GM18502 (cell line): ENCODE measurements around the gene COG1.

ENCODE experiments used
- ATAC-seq: cut with Tn5 transposase; IDR thresholded peaks from one replicate; pipeline ENCODE4 v1.9.1; 2021; ENCODE audit warnings: mild to moderate bottlenecking; ENCODE audit not compliant: unreplicated experiment, poor library complexity

COG1 gene

DNA sequence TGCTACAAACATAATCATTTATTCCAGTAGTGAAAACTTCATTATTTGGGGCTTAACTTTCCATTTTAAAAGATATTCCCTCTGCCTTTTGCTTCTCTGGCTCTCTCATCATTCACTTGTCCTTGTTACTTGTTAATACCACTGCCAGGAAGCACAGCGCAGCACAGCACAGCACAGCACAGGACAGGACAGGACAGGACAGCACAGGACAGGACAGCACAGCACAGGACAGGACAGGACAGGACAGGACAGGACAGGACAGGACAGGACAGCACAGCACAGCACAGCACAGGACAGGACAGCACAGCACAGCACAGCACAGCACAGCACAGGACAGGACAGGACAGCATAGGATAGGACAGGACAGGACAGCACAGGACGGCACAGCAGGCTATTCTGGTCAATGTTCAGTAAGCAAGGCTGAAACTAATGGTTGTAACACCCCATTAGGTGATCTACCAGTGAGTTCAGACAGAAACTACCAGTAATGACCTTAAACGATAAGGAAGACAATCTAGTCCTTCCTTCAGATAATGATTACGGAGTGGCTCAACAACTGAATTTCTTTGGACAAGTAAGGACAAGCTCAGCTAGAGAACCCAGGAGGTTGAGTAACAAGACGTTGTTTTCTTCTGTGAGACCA lies 31.9 kb downstream of the COG1 start:
- ATAC-seq, result no peak

DNA sequence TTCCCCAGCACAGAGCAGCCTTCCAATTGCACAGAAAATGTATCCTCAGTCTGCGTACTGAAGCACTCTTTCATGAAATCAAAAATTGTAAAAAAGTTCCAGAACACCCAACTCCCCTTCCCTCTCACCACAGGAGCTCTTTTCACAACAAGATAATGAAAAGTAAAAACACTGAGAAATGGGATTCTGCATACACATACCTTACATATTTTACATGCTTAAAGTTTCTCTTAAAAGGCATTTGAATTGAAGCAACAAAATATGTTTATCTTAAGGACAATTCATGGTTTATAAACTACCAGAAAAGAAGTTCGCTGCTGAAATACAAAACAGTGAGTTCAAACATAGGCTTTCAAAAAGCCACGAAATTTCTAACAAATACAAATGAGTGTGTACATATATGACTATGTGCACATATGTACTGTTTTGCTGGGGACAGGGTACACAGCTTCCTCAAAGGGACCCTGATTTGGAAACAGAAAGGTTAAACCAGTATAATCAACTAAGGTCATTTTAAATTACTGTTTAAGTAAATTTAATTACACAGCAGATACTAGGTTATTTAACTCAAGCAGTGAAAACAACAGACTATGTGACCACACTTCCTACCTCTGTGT lies 33.8 kb downstream of the COG1 start:
- no peak for ATAC-seq

DNA sequence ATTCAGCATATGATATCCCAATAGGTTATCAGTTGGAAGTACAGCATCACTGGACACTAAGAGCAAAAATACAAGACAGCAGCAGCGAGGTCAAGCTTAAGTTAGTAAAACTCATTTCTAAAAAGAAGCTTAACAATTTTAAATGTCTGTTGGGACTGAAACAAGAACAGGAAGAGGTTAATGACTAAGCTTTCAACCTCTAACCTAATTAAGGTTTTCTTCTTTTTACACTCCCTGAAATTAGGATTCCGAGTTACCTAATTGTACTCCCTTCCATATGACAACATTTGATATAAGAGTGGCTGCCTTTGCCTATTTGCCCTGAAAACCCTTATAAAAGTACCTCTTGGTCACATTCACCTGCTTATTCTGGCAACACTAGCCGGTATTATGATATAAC lies 34.5 kb downstream of the COG1 start:
- ATAC-seq, result no peak

DNA sequence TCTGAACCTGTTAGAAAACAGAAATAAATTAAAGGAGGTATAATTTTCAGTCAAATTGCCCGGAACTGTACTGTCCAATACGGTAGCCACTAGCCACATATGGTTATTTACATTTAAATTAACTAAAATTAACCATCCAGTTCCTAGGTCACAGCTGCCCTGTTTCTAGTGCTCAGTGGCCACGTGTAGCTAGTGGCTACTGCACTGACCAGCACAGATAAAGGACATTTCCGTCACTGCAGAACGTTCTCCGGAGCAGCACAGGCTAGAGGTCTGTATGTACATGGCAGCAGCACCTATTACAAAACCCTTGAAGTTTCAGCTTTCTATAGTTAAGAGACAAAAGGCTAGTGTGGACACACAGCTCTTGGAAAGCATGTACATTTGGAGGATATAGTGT lies 35.1 kb downstream of the COG1 start:
- ATAC-seq, result no peak

DNA sequence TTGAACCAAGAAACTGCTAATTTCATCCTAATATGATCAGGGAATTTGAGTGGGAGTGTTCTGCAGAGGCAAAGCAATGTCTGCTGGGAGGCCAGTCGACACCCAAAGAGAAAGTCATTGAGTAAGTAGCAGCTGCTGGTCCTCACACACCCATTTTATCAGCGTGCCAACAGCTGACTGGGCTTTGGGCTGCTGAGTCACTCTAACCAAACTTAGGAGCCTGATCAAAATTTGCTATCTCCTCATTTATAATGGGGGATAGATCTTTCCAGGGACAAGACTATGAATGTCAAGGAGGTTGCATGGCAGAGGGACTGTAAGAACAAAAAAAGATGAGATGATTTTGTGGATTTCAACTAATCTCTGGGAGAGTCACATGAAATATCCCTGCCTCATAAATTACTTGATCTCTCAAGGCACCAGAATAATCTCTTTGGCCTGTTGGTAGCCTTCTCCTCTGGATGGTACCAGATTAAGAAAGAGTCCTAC lies 35.9 kb downstream of the COG1 start:
- peak; percentile 38 for ATAC-seq

DNA sequence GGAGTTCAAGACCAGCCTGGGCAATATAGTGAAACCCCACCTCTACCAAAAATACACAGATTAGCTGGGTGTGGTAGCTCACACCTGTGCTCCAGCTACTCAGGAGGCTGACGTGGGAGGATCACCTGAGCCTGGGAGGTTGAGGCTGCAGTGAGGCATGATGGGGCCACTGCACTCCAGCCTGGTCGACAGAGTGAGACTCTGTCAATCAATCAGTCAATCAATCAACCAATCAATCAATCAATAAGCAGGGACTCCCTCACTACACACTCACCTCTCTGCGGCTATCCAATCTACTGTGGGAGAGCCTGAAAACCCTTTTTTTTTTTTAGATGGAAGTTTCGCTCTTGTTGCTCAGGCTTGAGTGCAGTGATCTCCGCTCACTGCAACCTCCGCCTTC lies 37.2 kb downstream of the COG1 start:
- no peak for ATAC-seq

DNA sequence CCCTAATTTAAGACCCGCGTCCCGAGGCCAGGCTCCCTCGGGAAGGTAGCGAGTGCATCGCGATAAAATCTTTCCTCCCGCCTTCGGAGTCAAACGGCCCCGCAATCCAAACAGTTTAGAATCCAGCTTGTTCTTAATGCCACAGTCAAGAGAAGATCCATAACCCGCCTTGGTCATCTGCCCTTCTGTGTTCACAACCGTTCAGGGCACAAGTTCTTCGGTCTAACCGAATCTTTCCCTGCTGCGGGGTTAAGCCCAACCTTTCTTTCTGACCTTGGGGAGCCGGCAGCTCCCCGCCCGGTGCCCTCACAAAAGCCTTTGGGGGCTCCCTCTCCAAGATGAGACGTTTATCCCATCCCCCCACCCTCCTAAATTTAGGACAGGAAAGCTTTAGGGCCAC lies 38.5 kb downstream of the COG1 start:
- no peak for ATAC-seq

DNA sequence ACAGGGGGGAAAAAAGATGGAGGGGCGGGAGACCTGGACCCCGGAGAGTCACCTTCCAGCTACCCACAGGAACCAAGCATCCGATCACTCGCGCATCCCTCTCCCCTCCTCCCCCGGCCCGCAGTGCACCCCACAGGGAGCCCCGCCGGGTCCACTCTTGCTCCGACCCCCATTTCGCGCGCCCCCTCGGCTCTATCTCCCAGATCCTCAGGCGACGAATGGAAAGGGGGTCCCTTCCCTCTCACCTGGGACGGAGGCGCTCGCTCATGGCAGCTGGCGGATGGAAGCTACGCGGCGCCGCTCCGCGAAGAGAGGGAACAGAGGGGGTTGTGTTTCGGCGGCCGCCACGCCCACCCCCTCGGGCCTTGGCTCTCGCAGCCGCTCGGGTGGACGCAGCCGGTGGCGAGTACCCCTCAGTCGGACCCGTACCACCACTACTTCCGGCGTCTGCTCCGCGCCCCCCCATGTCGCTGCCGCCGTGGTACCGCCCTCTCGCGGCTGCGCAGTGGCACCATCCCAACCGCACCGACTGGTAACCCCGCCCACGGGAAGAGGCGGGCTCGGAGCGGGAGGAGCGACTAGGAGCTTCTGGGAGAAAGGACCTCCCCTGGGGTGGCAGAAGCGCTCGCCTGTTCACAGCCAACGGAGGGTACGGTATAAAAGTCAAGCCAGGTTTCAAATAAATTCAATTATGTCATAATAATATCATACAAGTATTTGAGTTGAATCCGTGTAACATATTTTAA lies 39.2 kb downstream of the COG1 start:
- ATAC-seq, result peak; percentile 78

DNA sequence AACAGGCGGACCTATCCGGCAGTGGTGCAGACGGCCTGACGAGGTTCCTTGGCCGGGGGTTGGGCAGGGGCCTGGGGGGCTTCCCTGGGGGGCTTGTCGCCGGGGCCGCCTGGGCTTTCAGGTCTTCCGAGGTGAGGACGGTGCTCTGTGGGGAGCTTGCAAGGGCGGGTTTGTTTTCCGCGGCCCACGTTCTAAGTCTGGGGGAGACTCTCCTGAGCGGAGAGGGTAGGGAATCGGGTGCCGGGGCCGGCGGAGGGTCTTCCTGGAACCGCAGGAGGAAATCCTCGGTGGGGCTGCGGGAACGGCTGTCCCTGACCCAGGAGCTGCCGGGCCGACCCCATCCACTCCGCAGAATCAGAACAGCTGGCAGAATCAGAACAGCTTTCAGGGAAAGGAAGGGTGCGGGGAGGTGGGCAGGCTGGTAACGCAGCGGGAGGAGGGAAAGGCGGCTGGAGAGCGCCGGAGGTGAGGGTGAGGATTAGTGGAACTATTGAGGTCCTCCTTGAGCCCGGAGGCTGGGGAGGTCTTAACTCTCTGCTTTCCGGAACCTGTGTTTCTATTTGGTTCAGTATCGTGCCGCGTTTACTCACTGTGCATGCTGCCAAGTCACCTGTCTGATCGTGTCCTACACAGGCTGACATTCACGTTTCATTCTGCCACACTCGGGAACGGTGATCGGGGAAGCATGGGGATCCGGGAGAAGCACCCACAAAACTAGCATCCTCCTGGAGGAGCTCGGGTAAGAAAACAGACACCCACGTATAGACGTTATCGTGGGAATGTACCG lies 39.9 kb downstream of the COG1 start:
- peak; percentile 19 for ATAC-seq

DNA sequence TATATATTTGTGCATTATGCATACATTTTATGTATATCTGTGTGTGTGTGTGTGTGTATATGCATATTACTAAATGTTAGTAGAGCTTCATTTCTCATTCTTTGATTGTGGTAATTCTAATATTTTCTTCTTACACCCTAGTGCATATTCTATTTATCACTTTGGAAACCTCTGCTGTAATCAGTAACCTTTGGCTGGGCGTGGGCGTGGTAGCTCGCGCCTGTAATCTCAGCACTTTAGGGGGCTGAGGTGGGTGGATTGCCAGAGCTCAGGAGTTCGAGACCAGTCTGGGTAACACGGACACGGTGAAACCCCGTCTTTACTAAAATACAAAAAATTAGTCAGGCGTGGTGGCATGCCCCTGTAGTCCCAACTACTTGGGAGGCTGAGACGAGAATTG lies 41.9 kb downstream of the COG1 start:
- ATAC-seq, result no peak

DNA sequence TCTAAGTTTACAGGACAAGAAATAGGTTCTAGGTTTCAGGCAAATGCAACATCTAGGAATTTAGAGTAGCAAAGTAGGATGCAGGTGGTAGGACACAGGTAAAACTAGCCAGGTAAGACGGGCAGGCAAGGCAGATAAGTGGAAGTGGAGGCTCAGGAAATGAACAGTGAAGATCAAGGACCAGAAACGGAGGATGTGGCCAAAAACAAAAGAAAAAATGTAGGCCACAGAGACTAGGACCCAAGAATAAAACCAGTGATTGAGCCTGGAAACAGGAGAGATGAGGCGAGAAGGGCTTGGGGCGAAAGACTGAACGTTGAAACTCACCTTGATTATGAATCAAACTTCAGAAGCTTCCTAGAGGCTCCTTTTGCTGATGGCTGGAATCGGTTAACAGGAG lies 44.9 kb downstream of the COG1 start:
- no peak for ATAC-seq

DNA sequence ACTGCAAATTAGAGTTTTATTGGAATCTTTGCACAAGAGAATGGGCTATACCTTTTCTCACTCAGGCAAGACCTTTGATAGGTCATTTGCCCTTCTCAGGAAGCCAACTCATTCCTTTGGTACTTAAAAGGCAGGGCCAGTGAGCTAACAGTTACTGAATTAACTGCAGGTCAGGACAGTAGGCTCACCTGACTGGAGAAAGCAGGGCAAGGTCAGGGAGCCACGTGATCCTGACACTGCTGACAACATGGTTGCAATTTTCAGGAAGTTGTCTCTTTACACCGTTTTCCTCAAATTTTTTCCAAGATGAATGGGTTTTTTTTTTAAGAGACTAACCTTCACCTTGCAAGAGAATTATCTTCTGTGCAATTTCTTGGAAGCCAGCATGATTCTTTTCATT lies 47.7 kb downstream of the COG1 start:
- no peak for ATAC-seq

DNA sequence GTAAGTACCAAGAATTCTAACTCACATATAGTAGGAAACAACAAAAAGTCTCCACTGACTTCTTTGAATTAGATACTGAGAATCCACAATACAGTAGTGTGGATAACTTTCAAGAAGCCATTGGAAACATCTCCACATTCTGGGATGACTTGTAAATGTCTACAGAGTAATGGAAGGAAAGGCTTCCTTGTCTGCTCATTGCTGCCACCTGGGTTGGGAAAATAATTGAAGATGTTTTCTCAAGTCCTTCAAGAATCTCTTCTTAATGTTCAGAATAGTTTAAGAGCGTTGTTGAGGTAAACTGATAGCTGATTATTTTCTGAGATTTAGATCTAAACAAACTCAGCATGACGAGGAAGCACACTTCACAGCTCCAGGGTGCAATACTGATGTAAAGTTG lies 54.9 kb downstream of the COG1 start:
- ATAC-seq, result no peak

DNA sequence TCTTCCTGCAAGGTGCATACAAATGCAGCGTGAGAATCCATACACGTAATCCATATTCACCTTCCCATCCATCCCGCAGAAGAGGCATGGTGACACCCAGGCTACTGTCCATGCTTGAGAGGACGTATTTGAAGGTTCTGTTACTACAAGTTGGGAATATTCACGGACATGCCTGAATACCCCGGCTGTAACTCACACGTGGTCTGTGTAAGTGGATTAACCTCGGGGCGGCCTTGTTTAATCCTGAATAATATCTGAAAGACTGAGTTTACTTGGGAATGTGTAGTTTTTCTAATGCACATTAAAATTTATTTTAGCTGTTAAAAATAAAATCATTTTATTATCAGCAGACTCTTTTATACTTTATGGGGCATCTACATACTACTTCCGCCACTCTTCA lies 55.7 kb downstream of the COG1 start:
- ATAC-seq, result no peak

DNA sequence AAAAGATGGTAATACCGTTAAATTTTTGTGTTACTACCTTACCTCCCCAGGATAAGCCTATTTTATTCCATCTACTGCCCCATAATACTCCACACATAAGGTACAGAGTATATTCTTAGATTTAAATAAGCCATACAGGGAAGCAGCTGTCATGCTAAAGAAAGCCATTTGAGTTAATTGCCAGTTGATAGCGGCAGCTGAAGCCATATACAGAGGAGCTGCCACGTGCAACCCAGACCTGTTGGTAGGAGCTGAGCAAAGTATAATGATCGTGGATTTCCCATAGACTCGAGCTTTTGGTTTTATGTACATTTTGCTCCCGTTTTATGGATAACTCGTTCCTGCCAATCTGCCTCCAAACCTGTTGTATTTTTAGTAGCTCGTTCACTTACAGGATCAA lies 56.8 kb downstream of the COG1 start:
- no peak for ATAC-seq

DNA sequence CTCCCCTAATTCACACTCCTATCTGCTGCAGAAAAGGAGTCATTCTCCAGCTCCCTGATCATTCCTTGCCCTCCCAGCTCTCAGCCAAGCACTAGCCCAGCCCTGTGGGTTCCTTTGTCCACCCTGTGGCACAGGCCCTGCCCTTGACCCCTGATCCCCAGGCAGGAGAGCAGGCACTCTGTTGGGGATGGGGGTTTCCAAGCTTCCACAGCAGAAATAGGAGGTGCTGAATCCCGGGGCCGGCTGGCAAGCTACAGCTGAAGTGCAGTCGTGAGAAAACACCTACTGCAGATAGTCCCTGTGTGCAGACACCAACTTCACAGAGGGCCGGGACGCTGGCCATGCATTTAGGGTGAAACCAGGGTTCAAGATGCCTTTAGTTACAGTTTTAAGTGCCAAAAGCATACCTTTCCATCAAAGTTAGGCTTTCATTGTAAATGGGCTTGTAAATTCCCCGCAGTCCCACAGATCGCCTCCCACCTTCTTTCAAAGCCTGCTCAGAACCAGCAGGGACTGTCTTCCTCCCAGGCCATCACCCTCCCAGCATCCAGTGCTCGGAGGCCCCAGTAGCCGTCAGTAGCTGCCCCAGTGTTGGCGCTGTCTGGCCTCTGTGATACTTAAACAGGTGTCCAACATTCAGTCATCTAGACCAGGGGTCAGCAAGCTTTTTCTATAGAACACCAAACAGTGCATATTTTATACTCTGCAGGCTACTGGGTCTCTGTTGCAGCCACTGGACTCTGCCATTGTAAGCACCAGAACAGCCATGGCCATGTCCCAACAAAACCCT lies 58.2 kb downstream of the COG1 start:
- ATAC-seq, result no peak

DNA sequence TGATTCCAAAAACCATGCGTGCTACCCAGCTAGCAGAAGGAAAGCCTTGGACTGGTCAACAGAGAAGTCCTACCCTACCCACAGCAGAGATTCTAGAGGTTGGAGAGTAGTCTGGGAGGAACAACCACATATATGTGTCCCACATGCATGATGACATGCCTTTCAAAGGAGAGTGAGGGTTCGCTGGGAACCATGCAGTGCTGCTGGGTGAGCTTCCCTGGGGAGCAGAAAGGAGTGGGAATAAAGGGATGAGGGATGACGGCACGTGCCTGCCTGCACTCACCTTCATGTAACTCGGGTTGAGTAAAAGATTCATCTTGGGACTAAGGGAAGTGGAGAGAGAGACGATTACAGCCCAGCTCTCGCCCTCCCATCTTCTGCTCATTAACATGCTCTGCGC lies 59.0 kb downstream of the COG1 start:
- ATAC-seq, result no peak

DNA sequence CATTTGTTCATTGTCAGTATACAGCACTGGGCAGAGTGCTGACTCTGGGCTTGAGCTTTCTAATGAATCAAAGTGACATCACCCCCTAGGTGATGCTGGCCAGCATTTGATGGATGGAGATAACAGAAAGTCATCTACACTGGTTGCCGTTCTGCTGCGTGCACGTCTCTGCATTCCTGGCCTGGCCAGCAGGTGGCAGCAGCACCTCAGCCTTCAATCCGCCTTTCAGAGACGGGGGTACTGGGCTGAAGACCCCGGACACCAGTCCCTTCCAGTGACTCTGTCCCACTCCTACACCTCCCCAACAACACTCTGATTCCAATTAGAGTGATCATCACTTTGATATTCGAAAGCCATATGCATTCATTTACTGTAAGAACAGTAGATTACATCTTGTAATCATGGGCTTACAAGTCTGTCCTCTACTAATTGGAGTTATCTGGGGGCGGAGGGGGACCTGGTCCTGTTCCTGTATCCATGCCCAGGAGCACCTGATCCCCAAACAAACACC lies 62.9 kb downstream of the COG1 start:
- ATAC-seq, result peak; percentile 63

DNA sequence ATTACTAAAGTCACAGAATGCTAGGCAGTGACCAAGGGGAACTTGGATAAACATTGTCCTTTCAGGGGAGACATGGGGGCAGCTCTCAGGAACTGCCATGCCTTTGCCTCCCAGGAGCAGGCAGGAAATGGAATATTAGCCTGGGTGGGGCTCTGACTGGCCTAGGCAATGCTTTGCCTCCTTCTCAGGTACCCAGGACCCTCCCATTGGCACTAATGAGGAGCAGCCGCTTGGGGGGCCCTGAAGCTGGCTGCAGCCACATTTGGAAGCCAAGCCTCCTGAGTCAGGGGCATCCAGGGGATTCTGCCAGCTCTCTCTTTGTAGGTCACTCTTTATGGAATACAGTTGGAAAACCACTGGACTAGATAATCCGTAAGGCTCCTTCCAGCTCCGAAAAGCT lies 63.4 kb downstream of the COG1 start:
- no peak for ATAC-seq

DNA sequence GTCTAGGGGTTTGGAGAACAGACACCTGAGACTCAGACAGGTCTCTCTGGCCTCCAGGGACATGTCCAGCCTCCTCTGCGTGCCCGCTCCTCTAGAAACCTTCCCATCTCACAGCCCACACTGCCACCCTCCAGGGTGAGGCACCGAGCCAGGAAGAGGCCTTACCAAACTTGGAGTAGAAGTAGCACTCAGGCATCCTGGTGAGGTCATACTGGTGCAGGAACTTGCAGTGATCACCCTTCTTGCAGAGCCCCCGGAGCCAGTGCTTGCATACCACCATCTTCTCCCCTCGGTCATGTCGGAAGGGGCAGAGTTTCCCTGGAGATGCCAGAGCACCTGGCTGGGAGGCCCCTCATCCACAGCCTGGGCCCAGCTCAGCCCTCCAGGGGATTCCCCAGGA lies 64.7 kb downstream of the COG1 start:
- no peak for ATAC-seq
